ENCODE measurements around the gene GPRIN3. TPM values are rescaled to one million over a fixed set of nuclear protein-coding genes. Genes with fewer than 3 reads are reported as not detected.

GPRIN3 gene
- total RNA-seq, 1 donor from 2014 or later: 2.1 TPM

- no peak for DNase-seq (ENCODE audit: low spot score in 2 of 2)
- H3K27ac ChIP-seq: no peak overlapping the region
- no peak overlapping the region for H3K4me3 ChIP-seq
- H3K36me3 ChIP-seq: no peaks in the 10 kb centered on the region
- H3K4me1 ChIP-seq: no peaks in the 10 kb centered on the region
- no peak for TF ChIP-seq CTCF (IDR thresholded peaks at IDR 0.05)
- no peaks in the 10 kb centered on the region for H3K9me3 ChIP-seq
- intact Hi-C loops (cut with DNase I): no loop called here
- no peaks in the 10 kb centered on the region for H3K27me3 ChIP-seq
Observed at GRCh38 chr4:89245459-89245858, 62.1 kb downstream of the GPRIN3 start.

GRCh38 chr4:89243733-89244252, 63.8 kb downstream of the GPRIN3 start:
- H3K4me3 ChIP-seq: no peak overlapping the region
- intact Hi-C loops (cut with DNase I): no loop called here
- TF ChIP-seq CTCF (IDR thresholded peaks at IDR 0.05): no peak
- H3K36me3 ChIP-seq: no peaks in the 10 kb centered on the region
- no peaks in the 10 kb centered on the region for H3K4me1 ChIP-seq
- H3K27ac ChIP-seq: no peak overlapping the region
- H3K9me3 ChIP-seq: no peaks in the 10 kb centered on the region
- DNase-seq (ENCODE audit: low spot score in 2 of 2): no peak
- no peaks in the 10 kb centered on the region for H3K27me3 ChIP-seq

- no peaks in the 10 kb centered on the region for H3K4me1 ChIP-seq
- no peak for TF ChIP-seq CTCF (IDR thresholded peaks at IDR 0.05)
- no peaks in the 10 kb centered on the region for H3K36me3 ChIP-seq
- no peaks in the 10 kb centered on the region for H3K27me3 ChIP-seq
- intact Hi-C loops (cut with DNase I): no loop called here
- H3K27ac ChIP-seq: no peak overlapping the region
- H3K4me3 ChIP-seq: no peak overlapping the region
- DNase-seq (ENCODE audit: low spot score in 2 of 2): no peak
- H3K9me3 ChIP-seq: no peaks in the 10 kb centered on the region
Observed at GRCh38 chr4:89242864-89243732, 64.5 kb downstream of the GPRIN3 start.

GRCh38 chr4:89242216-89242615, 65.4 kb downstream of the GPRIN3 start:
- no peak for DNase-seq (ENCODE audit: low spot score in 2 of 2)
- no peak overlapping the region for H3K27ac ChIP-seq
- TF ChIP-seq CTCF (IDR thresholded peaks at IDR 0.05): no peak
- no peaks in the 10 kb centered on the region for H3K36me3 ChIP-seq
- intact Hi-C loops (cut with DNase I): no loop called here
- no peaks in the 10 kb centered on the region for H3K4me1 ChIP-seq
- no peaks in the 10 kb centered on the region for H3K9me3 ChIP-seq
- no peaks in the 10 kb centered on the region for H3K27me3 ChIP-seq
- H3K4me3 ChIP-seq: no peak overlapping the region

- Histone ChIP-seq H3K9me3 (no peaks in the 10 kb centered on the region), H3K27me3 (no peaks in the 10 kb centered on the region), H3K36me3 (no peaks in the 10 kb centered on the region), H3K4me3 (no peak overlapping the region), H3K4me1 (no peaks in the 10 kb centered on the region), H3K27ac (no peak overlapping the region)
- no peak for TF ChIP-seq CTCF (IDR thresholded peaks at IDR 0.05)
- intact Hi-C loops (cut with DNase I): no loop called here
- no peak for DNase-seq (ENCODE audit: low spot score in 2 of 2)
Observed at GRCh38 chr4:89230271-89230670, 77.3 kb downstream of the GPRIN3 start.

Data from ascending aorta (tissue), 2 donors.